ENCODE results near the gene UBE2I. TPM values are rescaled to one million over a fixed set of nuclear protein-coding genes. Genes with fewer than 3 reads are reported as not detected.
A peak's percentile ranks its signal among the peaks of the same experiment; 100 is the strongest.

UBE2I gene
- total RNA-seq, 1 donor from 2014 or later = 214 TPM

DNA sequence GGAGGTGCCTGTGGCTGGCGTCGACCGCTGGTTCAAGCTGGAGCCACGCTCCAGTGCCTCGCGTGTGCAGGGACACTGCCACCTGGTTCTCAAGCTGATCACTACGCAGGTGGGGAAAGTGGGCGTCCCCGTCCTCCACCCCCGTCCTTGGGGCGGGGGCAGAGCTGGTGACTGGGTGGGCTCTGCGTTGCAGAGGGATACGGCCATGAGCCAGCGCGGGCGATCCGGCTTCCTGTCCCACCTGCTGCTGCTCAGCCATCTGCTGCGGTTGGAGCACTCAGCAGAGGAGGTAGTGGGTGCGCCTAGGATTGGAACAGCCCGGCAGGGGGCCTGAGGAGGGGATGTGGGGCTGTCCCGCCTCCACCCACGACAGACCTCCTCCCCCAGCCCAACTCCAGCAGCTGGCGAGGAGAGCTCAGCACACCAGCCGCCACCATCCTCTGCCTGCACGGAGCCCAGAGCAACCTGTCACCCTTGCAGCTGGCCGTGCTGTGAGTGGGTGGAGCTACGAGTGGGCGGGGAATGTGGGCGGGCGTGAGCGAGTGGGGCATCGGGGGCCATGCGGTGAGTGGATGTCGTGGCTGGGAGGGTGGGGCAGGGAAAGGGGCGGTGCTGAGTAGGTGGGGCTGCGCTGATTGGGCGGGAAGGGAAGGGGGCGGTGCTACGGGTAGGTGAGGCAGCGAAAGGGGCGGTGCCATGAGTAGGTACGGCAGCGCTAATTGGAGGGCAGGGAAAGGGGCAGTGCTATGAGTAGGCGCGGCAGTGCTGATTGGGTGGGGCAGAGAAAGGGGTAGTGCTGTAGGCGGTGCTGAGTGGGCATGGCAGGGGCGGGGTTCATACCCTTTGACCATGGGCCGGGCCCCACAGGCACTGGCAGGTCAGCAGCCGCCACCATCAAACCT is 33.3 kb downstream of the UBE2I start:
- TF ChIP-seq, protein P1, sequence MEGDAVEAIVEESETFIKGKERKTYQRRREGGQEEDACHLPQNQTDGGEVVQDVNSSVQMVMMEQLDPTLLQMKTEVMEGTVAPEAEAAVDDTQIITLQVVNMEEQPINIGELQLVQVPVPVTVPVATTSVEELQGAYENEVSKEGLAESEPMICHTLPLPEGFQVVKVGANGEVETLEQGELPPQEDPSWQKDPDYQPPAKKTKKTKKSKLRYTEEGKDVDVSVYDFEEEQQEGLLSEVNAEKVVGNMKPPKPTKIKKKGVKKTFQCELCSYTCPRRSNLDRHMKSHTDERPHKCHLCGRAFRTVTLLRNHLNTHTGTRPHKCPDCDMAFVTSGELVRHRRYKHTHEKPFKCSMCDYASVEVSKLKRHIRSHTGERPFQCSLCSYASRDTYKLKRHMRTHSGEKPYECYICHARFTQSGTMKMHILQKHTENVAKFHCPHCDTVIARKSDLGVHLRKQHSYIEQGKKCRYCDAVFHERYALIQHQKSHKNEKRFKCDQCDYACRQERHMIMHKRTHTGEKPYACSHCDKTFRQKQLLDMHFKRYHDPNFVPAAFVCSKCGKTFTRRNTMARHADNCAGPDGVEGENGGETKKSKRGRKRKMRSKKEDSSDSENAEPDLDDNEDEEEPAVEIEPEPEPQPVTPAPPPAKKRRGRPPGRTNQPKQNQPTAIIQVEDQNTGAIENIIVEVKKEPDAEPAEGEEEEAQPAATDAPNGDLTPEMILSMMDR (IDR thresholded peaks at IDR 0.05; ENCODE audit: unreplicated experiment) = no peak
- H3K27ac Mint-ChIP-seq = no peak overlapping the region
- no peaks in the 10 kb centered on the region for H3K36me3 Mint-ChIP-seq
- peak; percentile 89 to 91 for DNase-seq (ENCODE audit: low spot score in 2 of 2, unreplicated experiment in 2 of 2)
- H3K27me3 Mint-ChIP-seq (ENCODE audit: low read depth) = peaks cover 37% of the 10 kb centered on the region
- H3K4me1 Mint-ChIP-seq = peaks cover 9% of the 10 kb centered on the region
- no peaks in the 10 kb centered on the region for H3K9me3 Mint-ChIP-seq
- H3K4me3 Mint-ChIP-seq = peak overlapping the region; percentile 68

DNA sequence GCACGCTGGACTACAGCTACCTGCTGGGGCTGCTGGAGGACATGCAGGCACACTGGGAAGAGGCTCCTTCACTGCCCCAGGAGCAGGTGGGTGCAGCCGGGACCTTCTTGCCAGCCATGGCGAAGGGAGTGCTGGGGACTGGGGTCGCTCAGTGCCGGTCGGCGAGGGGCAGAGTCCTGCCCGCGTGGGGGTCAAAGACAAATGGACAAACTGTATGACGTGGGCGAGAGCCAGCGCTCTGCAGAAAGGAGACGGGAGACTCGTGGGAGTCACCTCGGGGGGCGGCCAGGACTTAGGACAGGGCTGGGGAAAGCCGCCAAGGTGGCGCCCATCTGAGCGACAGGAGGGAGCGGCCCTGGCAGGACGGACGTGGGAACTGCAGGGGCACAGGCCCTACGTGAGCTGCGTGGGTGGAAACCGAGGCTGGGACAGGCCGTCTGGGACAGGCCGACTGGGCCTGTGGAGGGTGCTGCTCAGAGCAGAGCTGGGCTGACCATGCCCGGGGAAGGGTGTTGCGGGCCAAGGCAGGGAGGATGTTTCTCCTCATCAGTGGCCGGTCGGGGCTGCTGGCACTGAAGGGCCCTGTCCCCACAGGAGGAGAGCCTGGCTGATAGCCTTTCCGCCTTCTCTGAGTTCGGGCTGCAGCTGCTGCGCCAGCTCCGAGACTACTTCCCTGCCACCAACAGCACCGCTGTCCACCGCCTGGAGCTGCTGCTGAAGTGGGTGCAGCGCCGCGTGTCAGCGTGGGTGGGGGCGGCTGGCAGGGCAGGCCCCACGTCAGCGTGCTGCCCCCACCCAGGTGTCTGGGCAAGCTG is 34.2 kb downstream of the UBE2I start:
- Mint-ChIP-seq H3K4me1 (peaks cover 9% of the 10 kb centered on the region), H3K27ac (no peak overlapping the region), H3K4me3 (peak overlapping the region; percentile 68), H3K9me3 (no peaks in the 10 kb centered on the region), H3K27me3 (ENCODE audit: low read depth) (peaks cover 33% of the 10 kb centered on the region), H3K36me3 (no peaks in the 10 kb centered on the region)
- DNase-seq (ENCODE audit: low spot score in 2 of 2, unreplicated experiment in 2 of 2) = no peak
- TF ChIP-seq, protein P1 (IDR thresholded peaks at IDR 0.05; ENCODE audit: unreplicated experiment) = no peak

GRCh38 chr16:1344499-1344898 is 35.1 kb downstream of the UBE2I start:
- Mint-ChIP-seq H3K27ac (no peak overlapping the region), H3K9me3 (no peaks in the 10 kb centered on the region), H3K4me3 (no peak overlapping the region), H3K36me3 (no peaks in the 10 kb centered on the region), H3K4me1 (peaks cover 9% of the 10 kb centered on the region), H3K27me3 (ENCODE audit: low read depth) (peaks cover 33% of the 10 kb centered on the region)
- TF ChIP-seq, protein P1 (IDR thresholded peaks at IDR 0.05; ENCODE audit: unreplicated experiment) = no peak
- DNase-seq (ENCODE audit: low spot score in 2 of 2, unreplicated experiment in 2 of 2) = no peak

GRCh38 chr16:1345087-1345486 is 35.7 kb downstream of the UBE2I start:
- TF ChIP-seq, protein P1 (IDR thresholded peaks at IDR 0.05; ENCODE audit: unreplicated experiment) = no peak
- Mint-ChIP-seq H3K36me3 (no peaks in the 10 kb centered on the region), H3K27me3 (ENCODE audit: low read depth) (peaks cover 33% of the 10 kb centered on the region)

DNA sequence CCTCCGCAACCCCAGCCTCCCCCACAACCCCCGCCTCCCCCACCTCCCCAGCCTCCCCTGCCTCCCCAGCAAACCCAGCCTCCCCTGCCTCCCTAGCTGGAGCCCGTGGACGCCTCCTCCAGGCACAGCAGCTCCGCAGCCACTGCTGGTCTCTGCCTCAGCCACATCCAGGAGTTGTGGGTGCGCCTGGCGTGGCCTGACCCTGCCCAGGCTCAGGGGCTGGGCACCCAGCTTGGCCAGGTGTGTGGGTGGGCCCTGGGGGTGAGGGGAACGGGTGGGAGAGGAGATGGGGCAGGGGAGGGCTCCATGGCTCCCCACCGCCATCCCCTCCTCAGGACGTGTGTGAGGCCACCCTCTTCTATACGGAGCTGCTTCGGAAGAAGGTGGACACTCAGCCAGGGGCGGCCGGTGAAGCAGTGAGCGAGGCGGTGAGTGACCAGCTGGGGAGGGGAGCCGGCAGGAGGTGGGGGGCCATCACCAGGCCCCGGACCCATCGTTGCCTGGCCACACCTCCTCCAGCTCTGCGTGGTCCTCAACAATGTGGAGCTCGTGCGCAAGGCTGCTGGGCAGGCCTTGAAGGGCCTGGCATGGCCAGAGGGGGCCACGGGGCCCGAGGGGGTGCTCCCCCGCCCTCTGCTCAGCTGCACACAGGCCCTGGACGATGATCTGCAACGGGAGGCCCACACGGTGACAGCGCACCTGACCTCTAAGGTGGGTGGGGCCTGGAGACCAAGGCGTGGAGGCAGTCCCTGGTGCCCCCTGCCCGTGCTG is 36.4 kb downstream of the UBE2I start:
- H3K36me3 Mint-ChIP-seq = no peaks in the 10 kb centered on the region
- no peak overlapping the region for H3K27ac Mint-ChIP-seq
- no peaks in the 10 kb centered on the region for H3K9me3 Mint-ChIP-seq
- TF ChIP-seq, protein P1 (IDR thresholded peaks at IDR 0.05; ENCODE audit: unreplicated experiment) = no peak
- peaks cover 9% of the 10 kb centered on the region for H3K4me1 Mint-ChIP-seq
- no peak for DNase-seq (ENCODE audit: low spot score in 2 of 2, unreplicated experiment in 2 of 2)
- H3K27me3 Mint-ChIP-seq (ENCODE audit: low read depth) = peaks cover 29% of the 10 kb centered on the region
- H3K4me3 Mint-ChIP-seq = no peak overlapping the region

More at GRCh38 chr16:1345087-1345486, 35.7 kb downstream of the UBE2I start:
- H3K4me1 Mint-ChIP-seq = peaks cover 9% of the 10 kb centered on the region
- no peaks in the 10 kb centered on the region for H3K9me3 Mint-ChIP-seq
- no peak overlapping the region for H3K4me3 Mint-ChIP-seq
- DNase-seq (ENCODE audit: low spot score in 2 of 2, unreplicated experiment in 2 of 2) = no peak
- no peak overlapping the region for H3K27ac Mint-ChIP-seq

Measured in mesothelial cell of epicardium (in vitro differentiated cells).